A673 (cell line): Measurements from ENCODE around the gene GLT6D1.

ENCODE experiments used
- CTCF ChIP-seq: fragments of 300-800, 200-600 bp; sonication (generic); conservative IDR thresholded peaks from 2 replicates; pipeline ENCODE4 v1.5.1; 2017; ENCODE audit warnings: low read depth, mild to moderate bottlenecking, antibody characterized with exemption, low read length, moderate library complexity, mixed read lengths
- EZH2 ChIP-seq: fragments of 200-600 bp; sonication (generic); IDR thresholded peaks from 2 replicates; pipeline ENCODE4 v1.6.1; 2017; ENCODE audit warnings: borderline replicate concordance, low read depth, mild to moderate bottlenecking, mixed read lengths, antibody characterized with exemption, low read length; ENCODE audit not compliant: poor library complexity, severe bottlenecking

DNA sequence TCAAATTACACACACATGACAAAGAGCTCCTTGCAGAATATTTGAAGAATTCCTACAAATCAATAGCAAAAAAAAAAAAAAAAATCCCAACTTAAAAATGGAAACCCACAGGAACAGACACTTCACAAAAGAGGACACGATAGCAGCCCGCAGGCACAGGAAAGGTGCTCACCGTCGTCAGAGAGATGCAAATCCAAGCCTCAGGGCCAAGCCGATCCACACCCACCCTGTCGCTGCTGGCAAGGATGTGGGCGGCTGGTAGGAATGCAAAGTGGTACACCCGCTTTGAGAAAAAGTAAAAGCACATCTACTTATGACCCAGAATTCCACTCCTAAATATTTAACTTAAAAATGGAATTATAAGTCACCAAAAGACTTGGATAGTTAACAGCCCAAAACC, 34.6 kb upstream of the GLT6D1 start:
- TF ChIP-seq CTCF (no peak), EZH2 (no peak)
